GM10266 (cell line): ENCODE measurements around the gene RMND5B.

ENCODE experiments used
- DNase-seq: peaks from one replicate; pipeline ENCODE4 v3.0.0; 2012; ENCODE audit errors: extremely low spot score
- CTCF ChIP-seq: IDR thresholded peaks from 2 replicates; pipeline ENCODE4 v1.5.1; 2012; ENCODE audit warnings: mild to moderate bottlenecking, low read depth; ENCODE audit not compliant: control insufficient read depth, insufficient read depth; ENCODE audit errors: missing control alignments

The RMND5B gene

DNA sequence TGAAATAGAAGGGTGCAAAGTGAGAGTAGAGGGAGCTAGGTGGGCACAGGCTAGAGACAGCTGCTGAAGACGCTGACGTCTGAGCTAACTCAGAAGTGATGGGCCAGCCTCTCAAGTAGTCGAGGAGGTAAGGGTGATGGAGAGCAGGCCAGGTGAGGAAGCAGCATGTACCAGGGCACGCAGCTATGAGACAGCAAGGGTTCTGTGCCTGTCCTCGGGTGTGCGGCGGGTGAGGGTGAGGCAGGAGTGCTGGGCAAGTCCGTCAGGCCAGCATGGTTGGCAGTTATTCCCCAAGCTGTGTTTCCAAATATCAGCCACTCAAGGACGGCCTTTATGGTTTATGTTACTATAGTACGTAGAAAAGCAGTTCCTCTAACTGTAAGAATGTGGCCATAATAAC lies 6.2 kb downstream of the RMND5B start:
- TF ChIP-seq CTCF = no peak
- no peak for DNase-seq

DNA sequence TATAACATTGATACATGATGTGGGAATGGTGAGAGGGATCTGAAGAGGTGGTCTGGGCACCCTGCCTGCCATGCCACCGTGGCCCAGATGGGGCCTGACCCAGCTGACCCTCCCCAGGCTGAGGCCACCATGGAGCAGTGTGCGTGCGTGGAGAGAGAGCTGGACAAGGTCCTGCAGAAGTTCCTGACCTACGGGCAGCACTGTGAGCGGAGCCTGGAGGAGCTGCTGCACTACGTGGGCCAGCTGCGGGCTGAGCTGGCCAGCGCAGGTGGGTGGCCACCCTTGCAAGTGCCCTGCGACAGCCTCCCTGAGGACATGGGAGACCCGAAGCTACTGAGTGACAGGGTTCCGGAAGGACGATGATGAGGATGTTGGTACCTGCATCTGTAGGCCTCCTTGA lies 7.2 kb downstream of the RMND5B start:
- DNase-seq = no peak
- TF ChIP-seq CTCF = no peak

DNA sequence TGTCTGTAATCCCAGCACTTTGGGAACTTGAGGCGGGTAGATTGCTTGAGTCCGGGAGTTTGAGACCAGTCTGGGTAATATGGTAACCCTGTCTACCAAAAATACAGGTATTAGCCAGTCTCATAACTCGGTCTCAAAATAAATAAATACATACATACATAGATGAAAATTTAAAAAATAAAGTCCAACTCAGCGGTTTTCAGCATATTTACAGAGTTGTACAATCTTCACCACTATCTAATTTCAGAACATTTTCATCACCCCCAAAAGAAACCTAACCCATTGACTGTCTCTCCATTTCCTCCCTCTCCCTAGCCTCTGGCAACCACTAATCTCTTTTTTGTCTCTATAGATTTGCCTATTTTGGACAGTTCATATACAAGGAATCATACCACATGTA lies 10.7 kb downstream of the RMND5B start:
- TF ChIP-seq CTCF = no peak
- no peak for DNase-seq

DNA sequence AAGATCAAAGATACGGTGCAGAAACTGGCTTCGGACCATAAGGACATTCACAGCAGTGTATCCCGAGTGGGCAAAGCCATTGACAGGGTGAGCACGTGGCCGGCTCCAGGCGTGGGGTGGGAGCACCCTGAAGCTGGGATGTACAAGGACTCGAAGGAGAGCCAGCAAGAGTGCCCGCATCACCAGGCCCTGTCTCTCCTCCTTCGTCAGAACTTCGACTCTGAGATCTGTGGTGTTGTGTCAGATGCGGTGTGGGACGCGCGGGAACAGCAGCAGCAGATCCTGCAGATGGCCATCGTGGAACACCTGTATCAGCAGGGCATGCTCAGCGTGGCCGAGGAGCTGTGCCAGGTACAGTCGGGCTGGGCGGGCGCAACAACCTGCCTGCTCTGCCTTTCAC lies 11.8 kb downstream of the RMND5B start:
- no peak for TF ChIP-seq CTCF
- DNase-seq = no peak

- TF ChIP-seq CTCF = no peak
Measured at GRCh38 chr5:178143246-178143645, 12.4 kb downstream of the RMND5B start.

DNA sequence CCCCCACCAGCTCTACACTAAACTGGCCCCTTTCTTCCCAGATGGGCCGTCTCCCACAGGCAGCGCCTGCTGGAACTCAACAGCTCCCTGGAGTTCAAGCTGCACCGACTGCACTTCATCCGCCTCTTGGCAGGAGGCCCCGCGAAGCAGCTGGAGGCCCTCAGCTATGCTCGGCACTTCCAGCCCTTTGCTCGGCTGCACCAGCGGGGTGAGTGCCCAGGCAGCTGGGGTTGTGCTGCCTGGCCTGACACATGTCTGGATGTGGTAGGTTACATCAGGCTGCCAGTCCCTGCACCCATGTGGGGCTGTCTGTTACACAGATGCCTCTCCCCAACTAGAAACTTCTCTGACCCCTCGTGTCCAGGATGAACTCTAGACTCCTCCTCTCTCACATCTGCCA lies 13.1 kb downstream of the RMND5B start:
- DNase-seq = no peak
- no peak for TF ChIP-seq CTCF

More at GRCh38 chr5:178143246-178143645, 12.4 kb downstream of the RMND5B start:
- DNase-seq = no peak

DNA sequence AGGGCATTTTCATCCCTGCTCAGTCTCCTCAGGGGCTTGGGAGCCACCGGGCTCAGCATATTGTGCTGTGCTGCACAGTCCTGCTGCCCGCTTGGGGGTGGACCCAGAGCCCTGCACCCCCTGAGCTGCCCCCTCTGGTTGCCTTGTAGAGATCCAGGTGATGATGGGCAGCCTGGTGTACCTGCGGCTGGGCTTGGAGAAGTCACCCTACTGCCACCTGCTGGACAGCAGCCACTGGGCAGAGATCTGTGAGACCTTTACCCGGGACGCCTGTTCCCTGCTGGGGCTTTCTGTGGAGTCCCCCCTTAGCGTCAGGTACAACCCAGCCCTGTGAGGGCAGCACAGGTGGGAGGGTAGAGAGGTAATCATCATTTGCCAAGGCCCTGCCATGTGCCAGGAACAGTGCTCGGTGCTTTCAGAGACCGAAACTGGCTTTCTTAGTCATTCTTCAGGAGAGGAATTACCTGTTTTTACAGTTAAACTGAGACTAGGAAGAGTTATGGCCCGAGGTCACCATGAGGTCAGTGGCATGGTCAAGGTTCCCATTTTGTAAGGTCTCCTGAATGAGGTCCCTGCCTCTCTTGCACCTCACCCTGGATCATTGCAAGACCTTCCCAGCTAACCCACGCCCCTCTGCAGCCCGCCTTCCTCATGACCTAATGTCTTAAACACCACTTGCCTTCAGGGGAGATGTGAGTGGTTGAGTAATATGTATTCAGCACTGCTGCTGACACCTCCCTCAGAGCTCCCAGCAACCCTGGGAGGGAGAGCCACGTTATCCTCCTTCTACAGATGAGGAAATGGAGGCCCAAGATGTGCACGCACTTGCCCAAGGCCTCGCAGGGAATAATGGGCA lies 15.4 kb downstream of the RMND5B start:
- peak; percentile 75 for DNase-seq
- peak; percentile 89 for TF ChIP-seq CTCF
